Mucosa of gallbladder (tissue), 1 donor: ENCODE measurements around the gene CABCOCO1. TPM values are rescaled to one million over a fixed set of nuclear protein-coding genes. Genes with fewer than 3 reads are reported as not detected.

Experiments used
- DNase-seq: peaks from one replicate; pipeline ENCODE4 v3.0.0-alpha.2; 2020; ENCODE audit warnings: low spot score
- total RNA-seq: library from RNA; stranded (reverse); gene quantifications from one replicate; pipeline ENCODE4 v1.2.1, GENCODE V29; 2021
- donor health status: DM: no; HTN: no; CAD: no.

The CABCOCO1 gene
- total RNA-seq, 1 donor from 2014 or later, result 0.75 TPM

GRCh38 chr10:61757001-61757400 is 94.3 kb downstream of the CABCOCO1 start:
- no peak for DNase-seq

DNA sequence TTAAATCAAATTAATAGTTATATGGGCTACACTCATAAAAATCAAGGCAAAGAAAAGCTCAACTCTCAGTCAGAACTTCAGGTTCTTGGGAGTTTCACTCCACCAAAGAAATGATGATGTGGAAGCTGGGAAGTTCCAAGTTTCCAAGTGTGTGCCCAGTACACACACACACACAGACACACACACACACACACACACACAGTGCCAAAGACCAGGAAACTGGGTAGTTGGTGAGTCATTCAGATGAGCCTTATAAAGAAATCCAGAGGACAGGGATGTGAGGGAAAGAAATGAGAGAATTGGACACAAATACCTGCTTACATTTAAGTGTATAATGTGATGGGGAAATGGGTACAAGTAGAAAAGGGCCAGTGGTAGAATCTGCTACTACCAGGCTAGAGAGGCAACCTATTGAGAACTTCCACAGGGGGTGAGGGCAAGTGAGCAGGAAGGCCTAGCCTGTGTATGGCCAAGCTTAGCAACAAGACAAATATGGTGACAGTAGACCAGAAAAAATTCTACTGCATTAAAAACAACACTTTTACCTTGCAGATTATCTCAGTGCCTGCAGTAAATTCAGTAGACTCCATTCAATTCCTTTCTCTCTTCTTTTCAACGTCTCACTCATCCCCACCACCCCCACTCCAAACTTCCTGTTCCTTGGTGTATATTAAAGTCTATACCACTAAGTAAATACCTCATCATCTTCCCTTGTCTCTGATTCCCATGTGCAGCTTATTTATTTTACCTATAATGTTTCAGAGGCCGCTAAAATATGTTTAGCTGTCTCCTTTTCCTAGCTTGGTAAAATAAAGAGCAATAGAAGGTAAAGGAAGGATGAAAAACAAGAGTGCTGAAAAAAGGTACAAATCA is 95.0 kb downstream of the CABCOCO1 start:
- peak; percentile 52 for DNase-seq

DNA sequence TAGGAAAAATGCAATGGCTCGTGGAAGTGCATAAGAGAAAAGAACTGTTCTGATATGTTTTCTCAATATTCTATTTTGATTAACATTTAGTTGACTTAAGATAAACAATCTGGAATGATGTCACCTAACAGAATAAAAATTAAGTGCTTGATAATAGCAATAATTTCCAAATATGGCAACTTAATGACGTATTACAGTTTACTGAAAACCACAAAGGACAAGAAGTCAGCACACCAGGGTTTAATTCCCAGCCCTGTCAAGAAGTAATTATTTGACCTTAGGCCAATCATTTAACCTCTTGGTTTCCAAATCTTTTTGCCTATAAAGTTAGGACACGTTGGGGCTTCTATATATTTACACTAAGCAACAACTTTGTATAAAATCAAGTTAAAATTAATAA is 95.7 kb downstream of the CABCOCO1 start:
- DNase-seq, result no peak

GRCh38 chr10:61759751-61760150 is 97.0 kb downstream of the CABCOCO1 start:
- DNase-seq, result no peak

- DNase-seq, result no peak
Observed at GRCh38 chr10:61760943-61761824, 98.5 kb downstream of the CABCOCO1 start.

DNA sequence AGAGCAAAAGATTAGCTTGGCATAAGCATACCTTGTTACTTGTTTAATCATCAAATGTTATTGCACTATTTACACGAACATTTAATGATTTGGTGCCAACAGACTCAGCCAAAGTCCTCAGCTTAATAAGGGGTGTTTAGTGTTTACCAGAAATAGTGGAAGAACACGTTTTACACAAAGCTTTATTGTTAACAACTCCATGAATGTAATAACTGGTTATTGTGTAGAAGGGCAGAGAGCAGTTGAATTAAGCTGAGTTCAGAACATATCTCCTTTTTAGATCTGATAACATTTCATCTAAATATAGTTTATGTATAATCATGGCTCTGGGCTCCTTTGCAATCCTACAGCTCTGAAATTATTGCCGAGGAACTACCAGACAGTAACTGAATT is 99.1 kb downstream of the CABCOCO1 start:
- no peak for DNase-seq

DNA sequence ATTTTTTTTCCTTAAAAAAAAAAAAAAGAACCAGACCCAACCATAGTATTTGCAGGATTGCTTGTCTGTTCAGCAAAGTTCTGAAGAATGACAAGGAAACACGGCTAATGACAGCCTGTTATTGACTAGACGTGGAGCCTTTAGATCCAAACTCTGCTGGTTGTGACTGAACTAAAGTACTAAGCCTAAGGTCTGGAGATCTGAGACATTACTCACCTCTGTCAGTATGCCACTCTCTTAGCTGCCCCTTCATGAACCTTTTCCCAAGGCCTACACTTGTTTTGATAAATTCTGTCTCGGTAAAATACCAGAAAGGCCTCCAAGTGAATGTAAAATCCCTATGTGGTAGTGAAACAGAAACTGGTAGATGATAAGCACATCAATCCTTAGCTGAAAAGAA is 101.0 kb downstream of the CABCOCO1 start:
- no peak for DNase-seq

DNA sequence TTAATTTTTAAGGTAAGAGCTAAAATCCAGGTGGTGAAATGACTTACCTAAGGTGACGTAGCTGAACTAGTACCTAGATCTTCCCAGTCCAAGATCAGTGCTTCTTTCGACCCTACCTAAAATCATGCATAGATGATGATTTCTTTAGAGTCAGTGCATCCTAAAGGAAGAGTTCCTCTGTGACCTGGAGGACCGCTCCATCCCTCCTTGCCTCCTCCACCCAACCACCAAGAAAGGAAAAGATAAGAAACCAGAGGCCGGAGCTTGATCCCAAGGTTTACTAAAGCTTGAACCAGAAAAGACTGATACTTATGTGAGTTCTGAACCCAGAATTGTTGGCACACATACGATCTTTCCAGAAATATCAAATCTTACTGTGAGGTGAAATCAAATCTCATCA is 101.8 kb downstream of the CABCOCO1 start:
- DNase-seq, result no peak

GRCh38 chr10:61765176-61766087 is 102.7 kb downstream of the CABCOCO1 start:
- DNase-seq, result no peak

DNA sequence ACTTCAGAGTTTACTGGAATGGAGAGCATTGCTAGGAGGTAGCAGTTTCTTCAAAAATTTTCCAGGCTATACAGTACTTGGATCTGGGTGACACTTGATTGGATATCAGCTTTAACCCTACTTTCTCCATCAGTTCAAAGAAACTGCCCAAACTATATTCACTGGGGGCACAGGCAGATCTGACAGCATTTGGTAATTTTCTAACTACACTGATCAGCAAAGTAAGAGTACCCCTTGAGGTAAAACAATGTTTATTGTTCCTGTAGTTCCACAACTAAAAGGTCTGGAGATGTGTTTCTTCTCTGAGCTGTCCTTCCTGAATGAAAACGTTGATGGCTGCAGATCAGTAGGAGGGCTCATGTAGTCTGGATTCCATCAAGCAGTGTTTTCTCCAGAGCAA is 104.2 kb downstream of the CABCOCO1 start:
- DNase-seq, result no peak

GRCh38 chr10:61774031-61774430 is 111.3 kb downstream of the CABCOCO1 start:
- DNase-seq, result no peak

DNA sequence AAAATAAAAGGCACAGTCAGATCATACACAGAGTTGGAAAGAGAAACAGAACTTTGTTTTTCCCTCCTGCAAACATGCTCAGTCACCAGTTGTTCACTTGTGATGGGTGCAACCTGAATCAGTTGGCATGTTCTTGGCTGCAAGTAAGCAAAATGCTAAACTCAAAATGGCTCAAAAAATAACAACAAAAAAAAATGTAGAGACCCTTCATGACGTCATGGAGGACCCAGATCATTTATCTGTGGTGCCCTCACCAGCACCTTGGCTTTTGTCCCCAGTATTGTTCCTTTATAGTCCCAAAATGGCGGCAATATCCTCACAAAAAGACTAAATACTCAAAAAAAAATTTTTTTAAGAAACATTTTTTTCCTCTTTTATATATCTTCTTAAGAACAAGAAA is 112.4 kb downstream of the CABCOCO1 start:
- DNase-seq, result no peak

GRCh38 chr10:61776615-61777266 is 114.0 kb downstream of the CABCOCO1 start:
- no peak for DNase-seq

GRCh38 chr10:61778137-61778536 is 115.4 kb downstream of the CABCOCO1 start:
- DNase-seq, result no peak

- no peak for DNase-seq
Observed at GRCh38 chr10:61779276-61779675, 116.5 kb downstream of the CABCOCO1 start.

DNA sequence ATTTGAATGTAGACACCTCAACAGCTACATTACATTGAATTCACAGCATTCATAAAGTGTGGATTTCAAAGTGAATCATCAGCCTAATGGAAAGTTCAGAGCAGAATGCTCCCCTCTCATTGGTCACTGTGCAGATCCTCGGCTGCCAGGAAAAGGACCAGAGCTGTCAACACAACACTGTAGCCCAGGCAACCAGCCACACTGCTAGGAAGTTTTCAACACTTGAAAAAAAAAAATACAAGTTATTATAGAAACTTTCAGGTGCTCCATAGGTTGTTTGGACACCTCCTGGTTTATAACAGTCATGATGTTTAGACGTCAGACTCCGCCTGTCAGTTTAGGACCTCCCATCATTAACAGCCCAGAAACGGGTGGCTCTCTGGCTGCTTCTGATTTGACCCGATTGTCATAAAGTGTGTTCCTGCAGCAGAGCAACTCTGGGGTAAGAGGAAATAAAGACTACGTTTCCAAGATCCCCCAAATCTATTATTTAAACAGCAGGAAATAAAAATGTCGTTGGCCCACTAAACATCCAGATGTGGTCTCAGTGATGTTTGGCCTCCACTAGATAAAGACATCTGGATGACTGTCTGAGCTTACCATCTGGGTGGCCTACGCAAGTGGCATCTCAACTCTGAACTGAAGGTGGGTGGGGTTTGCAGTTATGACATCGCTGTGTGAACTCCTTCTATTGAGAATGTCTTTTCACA is 117.4 kb downstream of the CABCOCO1 start:
- peak; percentile 17 for DNase-seq

- DNase-seq, result no peak
Observed at GRCh38 chr10:61780732-61781131, 118.0 kb downstream of the CABCOCO1 start.

DNA sequence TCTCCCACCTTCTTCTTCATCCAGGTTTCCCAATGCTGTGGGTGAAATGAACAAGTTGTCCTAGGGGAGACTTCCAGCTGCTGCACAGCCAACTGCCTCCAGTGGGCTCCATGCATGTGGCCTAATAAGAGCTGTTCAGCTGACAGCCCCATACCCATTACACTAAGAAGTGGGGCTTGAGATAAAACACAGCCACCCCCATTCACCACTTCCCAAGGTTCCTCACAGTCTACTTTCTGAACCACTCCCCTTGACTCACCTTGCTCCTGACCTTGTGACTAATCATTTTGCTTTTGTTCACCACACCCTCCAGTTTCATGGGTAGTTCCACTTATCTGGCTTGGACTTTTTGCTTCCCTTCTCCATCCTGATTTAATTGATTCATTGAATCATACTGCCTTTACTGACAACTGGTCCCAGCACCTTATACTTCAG is 119.3 kb downstream of the CABCOCO1 start:
- DNase-seq, result no peak

DNA sequence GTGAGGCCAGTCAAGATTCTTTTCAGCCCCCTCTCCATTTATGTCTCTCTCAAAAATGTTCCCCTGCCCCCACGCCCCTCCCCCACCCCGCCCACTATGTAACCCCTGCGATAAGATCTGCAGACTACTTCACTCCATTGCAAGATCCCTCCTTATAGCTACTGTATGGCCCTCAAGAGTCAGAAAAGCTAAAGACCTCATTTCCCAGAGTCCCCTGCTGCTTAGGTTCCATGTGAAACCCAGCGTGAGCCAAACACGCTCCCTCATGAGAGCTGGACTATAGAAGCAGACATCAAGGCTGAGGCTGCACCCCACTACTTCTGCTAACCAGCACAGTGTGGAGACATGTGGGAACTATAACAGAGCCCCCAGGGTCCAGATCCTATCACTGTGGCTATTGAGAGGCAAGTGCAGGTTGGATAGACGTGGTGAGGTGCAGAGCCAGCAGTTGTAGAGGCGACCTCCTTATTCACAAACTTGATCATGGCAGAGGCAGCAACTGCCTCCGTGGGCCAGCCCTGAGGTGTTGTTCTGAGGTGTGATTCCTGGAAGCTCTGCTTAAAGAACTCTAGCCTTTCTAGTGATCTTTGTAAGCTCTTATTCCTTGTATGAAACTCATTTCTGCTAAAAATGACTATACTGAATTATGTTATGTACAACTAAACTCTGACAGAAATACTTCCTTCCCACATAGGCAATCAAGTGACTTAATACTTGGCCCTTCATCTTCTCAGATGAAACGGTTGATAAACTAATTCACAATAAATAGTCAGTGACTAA is 121.8 kb downstream of the CABCOCO1 start:
- no peak for DNase-seq
